ENCODE measurements around the gene LRP3. TPM values are rescaled to one million over a fixed set of nuclear protein-coding genes. Genes with fewer than 3 reads are reported as not detected.
A peak's percentile ranks its signal among the peaks of the same experiment; 100 is the strongest.

The LRP3 gene
- total RNA-seq, 1 donor from 2014 or later: 0.21 TPM

DNA sequence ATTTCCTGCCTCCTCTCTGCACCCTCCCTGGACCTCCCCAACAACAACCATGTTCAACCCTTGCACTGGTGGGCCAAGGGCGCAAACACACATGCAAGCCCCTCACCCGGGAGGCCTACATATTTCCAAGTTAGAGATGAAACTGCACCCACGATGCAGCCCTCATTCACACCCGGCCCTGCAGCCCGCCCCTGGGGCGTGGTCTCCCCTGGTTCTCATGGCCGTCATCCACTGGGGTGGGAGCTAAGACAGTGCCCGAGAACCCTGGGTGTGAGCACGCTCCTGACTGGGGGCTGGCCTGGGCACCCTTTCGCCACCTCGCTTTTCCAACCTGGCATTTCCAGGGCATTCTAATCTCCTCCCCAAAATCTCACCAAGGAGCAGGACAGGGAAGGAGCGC, 38.5 kb downstream of the LRP3 start:
- Mint-ChIP-seq H3K4me1 (ENCODE audit: low read depth) (peaks cover 3% of the 10 kb centered on the region), H3K27me3 (ENCODE audit: low read depth) (peaks cover 16% of the 10 kb centered on the region), H3K4me3 (ENCODE audit: low read depth) (no peak overlapping the region), H3K9me3 (peaks cover 12% of the 10 kb centered on the region), H3K36me3 (ENCODE audit: low read depth) (peaks cover 7% of the 10 kb centered on the region), H3K27ac (no peak overlapping the region)
- intact Hi-C loops (cut with micrococcal nuclease): no loop called here
- DNase-seq (ENCODE audit: low spot score): no peak

GRCh38 chr19:33233056-33233873, 39.1 kb downstream of the LRP3 start:
- H3K36me3 Mint-ChIP-seq (ENCODE audit: low read depth): peaks cover 4% of the 10 kb centered on the region
- intact Hi-C loops (cut with micrococcal nuclease): no loop called here

GRCh38 chr19:33234092-33234491, 40.0 kb downstream of the LRP3 start:
- H3K4me1 Mint-ChIP-seq (ENCODE audit: low read depth): peaks cover 3% of the 10 kb centered on the region
- no peak overlapping the region for H3K27ac Mint-ChIP-seq
- H3K4me3 Mint-ChIP-seq (ENCODE audit: low read depth): no peak overlapping the region
- no peak for DNase-seq (ENCODE audit: low spot score)
- H3K27me3 Mint-ChIP-seq (ENCODE audit: low read depth): peaks cover 5% of the 10 kb centered on the region
- H3K36me3 Mint-ChIP-seq (ENCODE audit: low read depth): no peaks in the 10 kb centered on the region
- intact Hi-C loops (cut with micrococcal nuclease): loop anchor here (2.0 kb wide), 1 partner anchor 69 kb away; the partner anchor contains the start of gene CEBPA
- H3K9me3 Mint-ChIP-seq: no peaks in the 10 kb centered on the region

More at GRCh38 chr19:33233056-33233873, 39.1 kb downstream of the LRP3 start:
- Mint-ChIP-seq H3K27ac (no peak overlapping the region), H3K4me1 (ENCODE audit: low read depth) (peaks cover 3% of the 10 kb centered on the region), H3K9me3 (peaks cover 6% of the 10 kb centered on the region), H3K4me3 (ENCODE audit: low read depth) (no peak overlapping the region), H3K27me3 (ENCODE audit: low read depth) (peaks cover 11% of the 10 kb centered on the region)
- DNase-seq (ENCODE audit: low spot score): no peak

DNA sequence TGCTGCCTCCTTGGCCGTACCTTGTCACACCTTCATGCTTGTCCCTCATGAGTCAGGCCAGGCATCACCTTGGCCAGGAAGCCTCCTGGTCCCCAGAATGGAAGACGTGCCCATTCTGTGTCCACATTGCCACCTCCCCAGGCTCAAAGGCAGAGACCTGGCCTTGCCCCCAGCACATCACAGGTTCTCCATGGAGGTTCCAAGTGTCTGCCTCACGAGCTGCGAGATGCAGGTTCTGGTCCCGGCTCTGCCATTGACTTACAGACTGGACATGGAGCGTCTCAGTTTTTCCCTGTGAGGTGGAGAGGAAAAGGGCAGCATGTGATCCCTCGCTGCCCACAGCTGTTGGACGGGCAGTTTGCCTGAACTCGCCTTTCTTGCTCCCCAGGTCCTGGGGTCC, 40.6 kb downstream of the LRP3 start:
- Mint-ChIP-seq H3K36me3 (ENCODE audit: low read depth) (no peaks in the 10 kb centered on the region), H3K27me3 (ENCODE audit: low read depth) (peaks cover 4% of the 10 kb centered on the region), H3K4me3 (ENCODE audit: low read depth) (no peak overlapping the region), H3K4me1 (ENCODE audit: low read depth) (peaks cover 3% of the 10 kb centered on the region), H3K27ac (no peak overlapping the region), H3K9me3 (no peaks in the 10 kb centered on the region)
- DNase-seq (ENCODE audit: low spot score): no peak
- intact Hi-C loops (cut with micrococcal nuclease): loop anchor here (1.0 to 2.0 kb wide), 2 partner anchors 68 to 172 kb away; partner anchors contain the start of gene CEBPA

DNA sequence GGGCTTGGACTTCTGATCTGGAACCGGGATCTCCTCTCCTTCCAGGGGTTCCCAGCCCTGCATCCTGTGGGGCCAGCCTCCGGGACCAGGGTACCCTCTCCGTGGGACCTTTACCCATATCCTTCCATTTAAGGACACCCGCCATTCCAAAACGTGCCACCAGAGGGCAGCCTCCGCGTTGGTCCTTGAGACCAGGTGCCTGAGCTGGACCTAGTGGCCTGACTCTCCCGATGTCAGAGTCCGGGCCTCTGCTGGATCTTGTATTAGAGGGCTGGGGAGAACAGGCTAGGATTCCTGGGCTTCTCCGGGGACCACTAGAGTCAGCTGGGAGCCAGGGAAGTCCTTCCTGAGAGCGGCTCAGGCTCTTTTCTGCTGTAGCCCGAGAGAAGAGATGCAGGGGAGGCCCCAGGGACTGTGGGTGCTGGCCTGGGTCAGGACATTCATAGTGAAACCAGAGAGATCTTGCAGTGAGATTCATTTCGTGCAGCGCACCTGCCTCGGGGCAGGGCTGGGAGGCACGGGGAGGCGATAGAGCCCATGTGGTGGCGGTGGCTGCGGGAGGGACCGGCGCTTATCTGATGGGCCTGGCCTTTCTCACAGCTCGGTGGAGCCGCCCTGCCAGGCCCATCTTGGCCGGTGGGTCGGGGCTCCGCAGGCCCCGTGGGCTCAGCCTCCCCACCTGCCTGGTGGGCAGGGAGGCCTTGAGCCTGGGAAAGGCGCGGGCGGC, 41.3 kb downstream of the LRP3 start:
- H3K27me3 Mint-ChIP-seq (ENCODE audit: low read depth): peaks cover 3% of the 10 kb centered on the region
- no peaks in the 10 kb centered on the region for H3K9me3 Mint-ChIP-seq
- no peak overlapping the region for H3K4me3 Mint-ChIP-seq (ENCODE audit: low read depth)
- H3K4me1 Mint-ChIP-seq (ENCODE audit: low read depth): peaks cover 3% of the 10 kb centered on the region
- H3K27ac Mint-ChIP-seq: no peak overlapping the region
- intact Hi-C loops (cut with micrococcal nuclease): loop anchor here (1.0 to 2.0 kb wide), 2 partner anchors 67 to 171 kb away; partner anchors contain the start of gene CEBPA
- peak; percentile 59 for DNase-seq (ENCODE audit: low spot score)
- H3K36me3 Mint-ChIP-seq (ENCODE audit: low read depth): no peaks in the 10 kb centered on the region

DNA sequence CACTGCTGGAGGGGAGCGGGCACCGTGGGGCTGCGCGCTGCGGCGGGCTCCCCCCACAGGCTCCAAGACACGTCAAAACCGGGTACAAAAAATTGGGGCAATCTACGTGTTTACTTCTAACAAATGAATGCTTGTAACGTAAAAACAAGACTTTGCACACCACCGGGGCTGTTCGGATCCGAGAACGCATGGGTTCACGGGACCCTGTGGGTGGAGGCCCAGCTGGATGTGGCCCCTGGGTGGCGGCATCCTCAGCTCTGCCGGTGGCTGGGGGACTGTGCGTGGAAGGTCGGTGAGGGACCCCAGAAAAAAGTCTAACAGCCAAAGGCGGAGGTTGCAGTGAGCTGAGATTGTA, 41.8 kb downstream of the LRP3 start:
- no peak overlapping the region for H3K4me3 Mint-ChIP-seq (ENCODE audit: low read depth)
- no peaks in the 10 kb centered on the region for H3K36me3 Mint-ChIP-seq (ENCODE audit: low read depth)
- peaks cover 3% of the 10 kb centered on the region for H3K4me1 Mint-ChIP-seq (ENCODE audit: low read depth)
- H3K27me3 Mint-ChIP-seq (ENCODE audit: low read depth): no peaks in the 10 kb centered on the region
- intact Hi-C loops (cut with micrococcal nuclease): loop anchor here (1.0 to 2.0 kb wide), 2 partner anchors 67 to 170 kb away; partner anchors contain the start of gene CEBPA
- H3K9me3 Mint-ChIP-seq: no peaks in the 10 kb centered on the region
- DNase-seq (ENCODE audit: low spot score): no peak
- no peak overlapping the region for H3K27ac Mint-ChIP-seq

GRCh38 chr19:33236696-33237390, 42.7 kb downstream of the LRP3 start:
- H3K4me3 Mint-ChIP-seq (ENCODE audit: low read depth): no peak overlapping the region
- intact Hi-C loops (cut with micrococcal nuclease): no loop called here

DNA sequence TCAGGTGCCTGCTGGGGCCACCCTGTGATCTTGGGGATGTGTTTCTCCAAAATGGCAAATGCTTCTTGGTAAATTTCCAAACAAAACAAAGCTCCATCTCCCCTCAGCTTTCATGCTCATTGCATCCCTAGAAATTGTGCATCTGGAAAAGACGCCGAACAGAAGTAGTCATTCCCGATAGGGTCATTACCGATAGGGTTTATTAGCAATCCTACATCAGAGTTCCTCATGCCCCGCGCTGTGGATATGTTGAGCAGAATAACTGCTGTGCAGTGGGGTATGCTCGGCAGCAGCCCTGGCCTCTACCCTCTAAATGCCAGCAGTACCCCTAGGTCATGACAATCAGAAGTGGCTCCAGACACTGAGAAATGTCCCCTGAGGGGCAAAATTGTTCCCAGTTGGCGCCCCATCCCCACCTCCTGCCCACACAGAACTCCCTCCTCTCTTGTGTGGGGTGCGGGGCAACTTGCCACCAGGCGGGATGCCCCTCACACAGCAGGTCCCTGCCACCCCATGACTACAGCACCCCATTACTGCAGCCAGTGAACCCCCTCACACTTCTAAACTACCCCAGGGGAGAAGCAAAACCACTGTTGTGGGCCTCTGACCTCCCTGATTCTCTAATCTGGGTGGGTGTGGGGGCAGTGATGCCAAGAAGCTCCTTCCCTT, 44.5 kb downstream of the LRP3 start:
- no peaks in the 10 kb centered on the region for H3K9me3 Mint-ChIP-seq
- no peak for DNase-seq (ENCODE audit: low spot score)
- intact Hi-C loops (cut with micrococcal nuclease): no loop called here
- peaks cover 3% of the 10 kb centered on the region for H3K4me1 Mint-ChIP-seq (ENCODE audit: low read depth)
- H3K36me3 Mint-ChIP-seq (ENCODE audit: low read depth): no peaks in the 10 kb centered on the region
- H3K4me3 Mint-ChIP-seq (ENCODE audit: low read depth): no peak overlapping the region
- no peak overlapping the region for H3K27ac Mint-ChIP-seq
- H3K27me3 Mint-ChIP-seq (ENCODE audit: low read depth): no peaks in the 10 kb centered on the region

More at GRCh38 chr19:33236696-33237390, 42.7 kb downstream of the LRP3 start:
- Mint-ChIP-seq H3K4me1 (ENCODE audit: low read depth) (peaks cover 3% of the 10 kb centered on the region), H3K27ac (no peak overlapping the region), H3K36me3 (ENCODE audit: low read depth) (no peaks in the 10 kb centered on the region), H3K9me3 (no peaks in the 10 kb centered on the region), H3K27me3 (ENCODE audit: low read depth) (no peaks in the 10 kb centered on the region)
- no peak for DNase-seq (ENCODE audit: low spot score)

- H3K36me3 Mint-ChIP-seq (ENCODE audit: low read depth): no peaks in the 10 kb centered on the region
- intact Hi-C loops (cut with micrococcal nuclease): no loop called here
- no peak overlapping the region for H3K4me3 Mint-ChIP-seq (ENCODE audit: low read depth)
- H3K4me1 Mint-ChIP-seq (ENCODE audit: low read depth): peaks cover 3% of the 10 kb centered on the region
- H3K9me3 Mint-ChIP-seq: no peaks in the 10 kb centered on the region
- H3K27ac Mint-ChIP-seq: no peak overlapping the region
- no peaks in the 10 kb centered on the region for H3K27me3 Mint-ChIP-seq (ENCODE audit: low read depth)
- DNase-seq (ENCODE audit: low spot score): no peak
These were observed 45.3 kb downstream of the LRP3 start for GRCh38 chr19:33239223-33239975.

DNA sequence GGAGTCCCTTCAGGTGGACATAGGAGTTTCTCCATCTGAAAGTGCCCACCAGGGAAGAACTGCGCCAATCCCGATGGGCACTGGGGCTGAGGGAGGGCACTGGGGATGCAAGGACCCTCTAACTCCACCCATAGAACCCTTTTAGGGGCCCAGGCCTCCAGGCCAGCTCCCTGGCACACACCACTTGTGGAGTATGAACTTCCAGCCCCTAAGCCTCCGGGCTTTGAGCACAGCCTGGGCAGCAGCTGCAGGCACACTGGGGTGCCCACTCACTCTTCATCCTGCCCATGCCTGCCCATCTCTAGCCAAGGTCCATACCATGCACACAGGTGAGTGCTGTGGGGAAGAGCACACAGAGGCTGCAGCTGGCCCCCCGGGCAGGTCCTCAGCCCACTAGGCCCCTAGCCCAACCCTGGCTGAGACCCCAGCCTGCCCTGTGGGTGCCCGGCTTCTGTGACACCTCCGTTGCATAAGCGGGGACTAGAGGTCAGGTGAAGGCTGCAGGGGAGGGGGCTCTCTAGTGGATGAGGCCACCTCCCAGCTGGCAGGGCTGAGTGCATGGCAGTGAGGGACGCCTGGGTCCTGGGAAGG, 46.1 kb downstream of the LRP3 start:
- DNase-seq (ENCODE audit: low spot score): no peak
- Mint-ChIP-seq H3K36me3 (ENCODE audit: low read depth) (no peaks in the 10 kb centered on the region), H3K27me3 (ENCODE audit: low read depth) (no peaks in the 10 kb centered on the region), H3K9me3 (peaks cover 3% of the 10 kb centered on the region), H3K4me1 (ENCODE audit: low read depth) (peaks cover 3% of the 10 kb centered on the region), H3K4me3 (ENCODE audit: low read depth) (no peak overlapping the region), H3K27ac (no peak overlapping the region)
- intact Hi-C loops (cut with micrococcal nuclease): no loop called here

- H3K27ac Mint-ChIP-seq: no peak overlapping the region
- intact Hi-C loops (cut with micrococcal nuclease): no loop called here
- no peak for DNase-seq (ENCODE audit: low spot score)
These were observed 47.0 kb downstream of the LRP3 start for GRCh38 chr19:33241091-33241529.

More at GRCh38 chr19:33241091-33241529, 47.0 kb downstream of the LRP3 start:
- no peaks in the 10 kb centered on the region for H3K27me3 Mint-ChIP-seq (ENCODE audit: low read depth)
- H3K36me3 Mint-ChIP-seq (ENCODE audit: low read depth): no peaks in the 10 kb centered on the region
- no peak overlapping the region for H3K4me3 Mint-ChIP-seq (ENCODE audit: low read depth)
- H3K9me3 Mint-ChIP-seq: peaks cover 8% of the 10 kb centered on the region
- H3K4me1 Mint-ChIP-seq (ENCODE audit: low read depth): no peaks in the 10 kb centered on the region
